HG03457 (cell line): ENCODE measurements around the gene EARS2.
"Not testable (repeated sequence)": the region's sequence is repeated elsewhere in the genome, so short reads cannot be mapped to it uniquely, and the experiment has no call there.

ENCODE experiments used
- ATAC-seq: cut with Tn5 transposase; IDR thresholded peaks from one replicate; pipeline ENCODE4 v1.9.1; 2021; ENCODE audit warnings: moderate number of reproducible peaks; ENCODE audit not compliant: unreplicated experiment

EARS2 gene

GRCh38 chr16:23556881-23557778, at the start of gene EARS2, which contains the start of gene UBFD1:
TSS of gene EARS2 (minus strand) at chr16:23557350. CDS start at chr16:23557343, 7 bp downstream.
TSS of gene UBFD1 (plus strand) at chr16:23557727. CDS start at chr16:23557743, 16 bp downstream.
- peak; percentile 73 for ATAC-seq

GRCh38 chr16:23597003-23597756, 40.0 kb upstream of the EARS2 start:
- no peak for ATAC-seq

GRCh38 chr16:23595951-23596720, 39.0 kb upstream of the EARS2 start, which contains the start of gene NDUFAB1:
TSS of gene NDUFAB1 (minus strand) at chr16:23596316. CDS start at chr16:23596290, 26 bp downstream.
- ATAC-seq, result peak; percentile 78

GRCh38 chr16:23595246-23595950, 38.2 kb upstream of the EARS2 start:
- ATAC-seq, result no peak

GRCh38 chr16:23594186-23594585, 37.0 kb upstream of the EARS2 start:
- ATAC-seq, result no peak

- ATAC-seq, result no peak
Measured at GRCh38 chr16:23590181-23590580, 33.0 kb upstream of the EARS2 start.

GRCh38 chr16:23587726-23588125, 30.6 kb upstream of the EARS2 start:
- ATAC-seq, result no peak

GRCh38 chr16:23584186-23585076, 27.3 kb upstream of the EARS2 start:
- no peak for ATAC-seq

GRCh38 chr16:23583271-23583670, 26.1 kb upstream of the EARS2 start:
- ATAC-seq, result not testable (repeated sequence)

- no peak for ATAC-seq
Measured at GRCh38 chr16:23581764-23582163, 24.6 kb upstream of the EARS2 start.

GRCh38 chr16:23580391-23580790, 23.2 kb upstream of the EARS2 start:
- no peak for ATAC-seq

GRCh38 chr16:23579371-23579770, 22.2 kb upstream of the EARS2 start:
- no peak for ATAC-seq

- no peak for ATAC-seq
Measured at GRCh38 chr16:23578101-23578830, 21.1 kb upstream of the EARS2 start.

GRCh38 chr16:23577493-23577892, 20.3 kb upstream of the EARS2 start:
- no peak for ATAC-seq

GRCh38 chr16:23575834-23576233, 18.7 kb upstream of the EARS2 start:
- ATAC-seq, result no peak

GRCh38 chr16:23573817-23574216, 16.7 kb upstream of the EARS2 start:
- no peak for ATAC-seq

- ATAC-seq, result no peak
Measured at GRCh38 chr16:23572394-23572793, 15.2 kb upstream of the EARS2 start.

GRCh38 chr16:23571895-23572294, 14.7 kb upstream of the EARS2 start:
- ATAC-seq, result no peak
